ENCODE data around the gene HBG2. TPM values are rescaled to one million over a fixed set of nuclear protein-coding genes. Genes with fewer than 3 reads are reported as not detected.

Gene HBG2
- total and polyA plus RNA-seq, 2 of the 13 experiments (the other 11 are each of a cell fraction or from before 2014, with no cell fraction given) = not detected

- Histone ChIP-seq H4K20me1 (ENCODE audit: insufficient read depth, low read length) (no peaks in the 10 kb centered on the region), H2AFZ (ENCODE audit: low read length) (no peak overlapping the region), H3K27ac (ENCODE audit: extremely low read length, insufficient read depth, low read length) (no peak overlapping the region), H3K4me3 (replicated peaks in 1 of 3; ENCODE audit: insufficient read depth in 1 of 3, low read depth in 2 of 3, low read length in 3 of 3) (no peak overlapping the region), H3K9me3 (ENCODE audit: low read length) (no peaks in the 10 kb centered on the region), H3K36me3 (replicated peaks in 1 of 2; ENCODE audit: control insufficient read depth in 1 of 2, insufficient read depth in 2 of 2, low read length in 2 of 2) (no peaks in the 10 kb centered on the region), H3K4me1 (ENCODE audit: insufficient read depth, low read length) (no peaks in the 10 kb centered on the region), H3K27me3 (ENCODE audit: control insufficient read depth in 1 of 2, insufficient read depth in 2 of 2, low read length in 2 of 2) (no peaks in the 10 kb centered on the region), H3K4me2 (ENCODE audit: low read depth, low read length) (no peak overlapping the region), H3K9ac (ENCODE audit: insufficient read depth, low read depth, low read length) (no peak overlapping the region), H3K79me2 (ENCODE audit: insufficient read depth, low read length) (no peaks in the 10 kb centered on the region)
- FAIRE-seq = no peak
- in situ Hi-C loops (cut with HindIII; ENCODE audit: extremely low pct_ligation_motif_present, low pct_unique_long_range_greater_than_20kb) (no loop called here), intact Hi-C loops (cut with micrococcal nuclease; ENCODE audit: unreplicated experiment) (no loop called here)
- DNase-seq (ENCODE audit: low spot score) = no peak
- ATAC-seq = no peak
- ChIA-PET POLR2A (no interaction called here), CTCF (ENCODE audit: low intra/inter-chr PET ratio, low total read pairs) (no interaction called here)
- no TSS peak for BruUV-seq (replicated peaks)
- WGBS (ENCODE audit: low lambda C conversion rate) = 0% methylated on average over 7 of the region's 7 CpGs
- TF ChIP-seq ZFP36 (IDR thresholded peaks at IDR 0.05; ENCODE audit: borderline replicate concordance, low read depth, low read length, partially characterized antibody) = no peak
- no peak for TF ChIP-seq YEATS2 (CRISPR knock-in tag; IDR thresholded peaks at IDR 0.05; ENCODE audit: borderline replicate concordance)
- TF ChIP-seq ZNF17 (CRISPR knock-in tag; IDR thresholded peaks at IDR 0.05) = no peak
- no peak for TF ChIP-seq ZNF788 (CRISPR knock-in tag; IDR thresholded peaks at IDR 0.05; ENCODE audit: borderline replicate concordance)
- TF ChIP-seq ZNF138 (CRISPR knock-in tag; IDR thresholded peaks at IDR 0.05; ENCODE audit: low read depth) = no peak
Measured at GRCh38 chr11:5210376-5210885, 44.1 kb downstream of the HBG2 start.

DNA sequence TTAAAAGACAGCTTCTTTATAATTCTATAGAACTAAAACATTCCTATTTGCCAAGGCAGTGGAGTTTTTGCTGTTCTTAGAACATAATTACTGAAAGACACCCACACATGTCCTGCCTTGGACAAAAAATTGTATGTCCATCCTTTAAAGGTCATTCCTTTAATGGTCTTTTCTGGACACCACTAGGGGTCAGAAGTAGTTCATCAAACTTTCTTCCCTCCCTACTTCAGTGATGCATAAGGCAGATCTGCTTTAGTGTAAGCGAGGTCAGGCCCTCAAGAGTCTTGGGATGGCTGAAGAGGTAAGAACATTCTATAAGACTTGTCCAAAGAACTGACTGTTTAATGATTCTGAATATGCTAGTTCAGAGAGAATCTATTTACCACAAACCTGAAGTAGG, 49.8 kb downstream of the HBG2 start:
- ChIA-PET CTCF (ENCODE audit: low intra/inter-chr PET ratio, low total read pairs) (interaction anchor here (0.8 to 2.9 kb wide), 2 partner anchors 176 to 603 kb away, joined by 3 to 21 read pairs; no protein-coding TSS in a partner anchor), POLR2A (no interaction called here)
- no peak overlapping the region for H3K9ac ChIP-seq (ENCODE audit: insufficient read depth, low read depth, low read length)
- ATAC-seq (peak; percentile 73), DNase-seq (ENCODE audit: low spot score) (peak; percentile 50), FAIRE-seq (peak; percentile 40)
- no peak overlapping the region for H2AFZ ChIP-seq (ENCODE audit: low read length)
- in situ Hi-C loops (cut with HindIII; ENCODE audit: extremely low pct_ligation_motif_present, low pct_unique_long_range_greater_than_20kb) = loop anchor here (5.0 kb wide), 1 partner anchor 178 kb away; the partner anchor contains the start of gene OR51M1
- no peaks in the 10 kb centered on the region for H3K4me1 ChIP-seq (ENCODE audit: insufficient read depth, low read length)
- H3K27ac ChIP-seq (ENCODE audit: extremely low read length, insufficient read depth, low read length) = no peak overlapping the region
- H4K20me1 ChIP-seq (ENCODE audit: insufficient read depth, low read length) = no peaks in the 10 kb centered on the region
- H3K4me2 ChIP-seq (ENCODE audit: low read depth, low read length) = no peak overlapping the region
- no peaks in the 10 kb centered on the region; a peak in 1 of 5 replicates for H3K27me3 ChIP-seq (ENCODE audit: control insufficient read depth in 1 of 2, insufficient read depth in 2 of 2, low read length in 2 of 2)
- H3K79me2 ChIP-seq (ENCODE audit: insufficient read depth, low read length) = no peaks in the 10 kb centered on the region
- WGBS (ENCODE audit: low lambda C conversion rate) = 8% methylated on average over 1 of the region's 1 CpG
- H3K4me3 ChIP-seq (replicated peaks in 1 of 3; ENCODE audit: insufficient read depth in 1 of 3, low read depth in 2 of 3, low read length in 3 of 3) = no peak overlapping the region
- H3K36me3 ChIP-seq (replicated peaks in 1 of 2; ENCODE audit: control insufficient read depth in 1 of 2, insufficient read depth in 2 of 2, low read length in 2 of 2) = no peaks in the 10 kb centered on the region
- intact Hi-C loops (cut with micrococcal nuclease; ENCODE audit: unreplicated experiment) = loop anchor here (1.0 kb wide), 2 partner anchors 87 to 176 kb away; no protein-coding TSS in a partner anchor
- H3K9me3 ChIP-seq (ENCODE audit: low read length) = no peaks in the 10 kb centered on the region
- no TSS peak for BruUV-seq (replicated peaks)
- TF ChIP-seq, protein P1, sequence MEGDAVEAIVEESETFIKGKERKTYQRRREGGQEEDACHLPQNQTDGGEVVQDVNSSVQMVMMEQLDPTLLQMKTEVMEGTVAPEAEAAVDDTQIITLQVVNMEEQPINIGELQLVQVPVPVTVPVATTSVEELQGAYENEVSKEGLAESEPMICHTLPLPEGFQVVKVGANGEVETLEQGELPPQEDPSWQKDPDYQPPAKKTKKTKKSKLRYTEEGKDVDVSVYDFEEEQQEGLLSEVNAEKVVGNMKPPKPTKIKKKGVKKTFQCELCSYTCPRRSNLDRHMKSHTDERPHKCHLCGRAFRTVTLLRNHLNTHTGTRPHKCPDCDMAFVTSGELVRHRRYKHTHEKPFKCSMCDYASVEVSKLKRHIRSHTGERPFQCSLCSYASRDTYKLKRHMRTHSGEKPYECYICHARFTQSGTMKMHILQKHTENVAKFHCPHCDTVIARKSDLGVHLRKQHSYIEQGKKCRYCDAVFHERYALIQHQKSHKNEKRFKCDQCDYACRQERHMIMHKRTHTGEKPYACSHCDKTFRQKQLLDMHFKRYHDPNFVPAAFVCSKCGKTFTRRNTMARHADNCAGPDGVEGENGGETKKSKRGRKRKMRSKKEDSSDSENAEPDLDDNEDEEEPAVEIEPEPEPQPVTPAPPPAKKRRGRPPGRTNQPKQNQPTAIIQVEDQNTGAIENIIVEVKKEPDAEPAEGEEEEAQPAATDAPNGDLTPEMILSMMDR (CRISPR knock-in tag; IDR thresholded peaks at IDR 0.05) = peak; percentile 68
- TF ChIP-seq KMT2B (CRISPR knock-in tag; IDR thresholded peaks at IDR 0.05) (no peak), FOXJ3 (CRISPR knock-in tag; IDR thresholded peaks at IDR 0.05; ENCODE audit: borderline replicate concordance) (no peak), ZNF414 (CRISPR knock-in tag; IDR thresholded peaks at IDR 0.05) (no peak), ZNF501 (CRISPR knock-in tag; IDR thresholded peaks at IDR 0.05) (no peak), STAG1 (CRISPR knock-in tag; IDR thresholded peaks at IDR 0.05) (peak; percentile 72), SMC3 (IDR thresholded peaks at IDR 0.05; ENCODE audit: low read length) (peak; percentile 29; the same call in 1 of the 2 replicates), RAD21 (CRISPR knock-in tag; IDR thresholded peaks at IDR 0.05) (0 out of 2 replicates have a peak, but pooled peaks have one; percentile 14), ZNF850 (CRISPR knock-in tag; conservative IDR thresholded peaks at IDR 0.05) (no peak), TBX2 (CRISPR knock-in tag; IDR thresholded peaks at IDR 0.05; ENCODE audit: borderline replicate concordance) (no peak)
- TF ChIP-seq, protein P2, sequence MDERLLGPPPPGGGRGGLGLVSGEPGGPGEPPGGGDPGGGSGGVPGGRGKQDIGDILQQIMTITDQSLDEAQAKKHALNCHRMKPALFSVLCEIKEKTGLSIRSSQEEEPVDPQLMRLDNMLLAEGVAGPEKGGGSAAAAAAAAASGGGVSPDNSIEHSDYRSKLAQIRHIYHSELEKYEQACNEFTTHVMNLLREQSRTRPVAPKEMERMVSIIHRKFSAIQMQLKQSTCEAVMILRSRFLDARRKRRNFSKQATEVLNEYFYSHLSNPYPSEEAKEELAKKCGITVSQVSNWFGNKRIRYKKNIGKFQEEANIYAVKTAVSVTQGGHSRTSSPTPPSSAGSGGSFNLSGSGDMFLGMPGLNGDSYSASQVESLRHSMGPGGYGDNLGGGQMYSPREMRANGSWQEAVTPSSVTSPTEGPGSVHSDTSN (CRISPR knock-in tag; IDR thresholded peaks at IDR 0.05) = no peak
